ENCODE measurements around the gene ZKSCAN5.
"Not testable (repeated sequence)": the region's sequence is repeated elsewhere in the genome, so short reads cannot be mapped to it uniquely, and the experiment has no call there.

Gene ZKSCAN5

DNA sequence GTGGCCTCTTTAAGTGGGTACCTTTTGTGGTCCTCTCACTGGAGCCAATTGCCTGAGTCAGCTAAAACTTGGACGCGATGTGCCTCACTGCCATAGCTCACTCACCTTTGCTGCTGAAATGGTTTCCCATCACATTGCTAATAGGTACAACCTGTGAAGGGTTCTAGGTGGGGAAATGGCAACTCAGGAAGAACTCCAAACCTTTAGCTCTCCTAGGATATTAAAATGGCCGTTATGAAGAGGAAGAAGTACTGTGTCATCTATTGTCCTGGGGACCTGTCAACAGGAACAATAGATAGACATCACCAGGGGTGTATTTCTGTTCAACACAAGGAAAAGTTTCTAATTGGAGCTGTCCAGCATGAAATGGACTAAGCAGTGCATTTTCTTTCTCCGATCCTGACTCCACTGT, 52.7 kb downstream of the ZKSCAN5 start:
- no peak for DNase-seq

DNA sequence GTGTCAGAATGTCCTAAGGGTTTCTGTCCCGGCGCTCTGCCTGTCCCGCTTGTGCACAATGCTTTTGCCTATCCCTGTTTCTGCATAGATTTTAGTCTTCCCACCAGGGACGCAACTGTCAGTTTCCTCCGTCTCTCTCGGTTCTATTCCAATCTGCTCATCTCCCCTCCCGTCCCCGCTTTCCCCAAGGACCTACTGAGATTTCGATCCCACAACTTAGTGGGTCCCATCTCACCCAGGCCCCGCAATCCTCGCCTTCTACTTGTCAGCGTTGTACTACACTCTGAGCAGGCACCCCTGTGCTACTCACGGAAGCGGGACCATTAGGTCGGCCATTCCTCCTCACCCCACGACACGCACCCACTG, 53.5 kb downstream of the ZKSCAN5 start:
- DNase-seq: peak in 1 of 14 donors; percentile 73

GRCh38 chr7:99558306-99559174, 54.1 kb downstream of the ZKSCAN5 start, which contains the start of gene ZNF655:
Gene ZNF655 (plus strand): TSS chr7:99558642. CDS start chr7:99560560, 1,918 bp downstream.
- DNase-seq: peak; percentile 82 to 96 (median 90)

DNA sequence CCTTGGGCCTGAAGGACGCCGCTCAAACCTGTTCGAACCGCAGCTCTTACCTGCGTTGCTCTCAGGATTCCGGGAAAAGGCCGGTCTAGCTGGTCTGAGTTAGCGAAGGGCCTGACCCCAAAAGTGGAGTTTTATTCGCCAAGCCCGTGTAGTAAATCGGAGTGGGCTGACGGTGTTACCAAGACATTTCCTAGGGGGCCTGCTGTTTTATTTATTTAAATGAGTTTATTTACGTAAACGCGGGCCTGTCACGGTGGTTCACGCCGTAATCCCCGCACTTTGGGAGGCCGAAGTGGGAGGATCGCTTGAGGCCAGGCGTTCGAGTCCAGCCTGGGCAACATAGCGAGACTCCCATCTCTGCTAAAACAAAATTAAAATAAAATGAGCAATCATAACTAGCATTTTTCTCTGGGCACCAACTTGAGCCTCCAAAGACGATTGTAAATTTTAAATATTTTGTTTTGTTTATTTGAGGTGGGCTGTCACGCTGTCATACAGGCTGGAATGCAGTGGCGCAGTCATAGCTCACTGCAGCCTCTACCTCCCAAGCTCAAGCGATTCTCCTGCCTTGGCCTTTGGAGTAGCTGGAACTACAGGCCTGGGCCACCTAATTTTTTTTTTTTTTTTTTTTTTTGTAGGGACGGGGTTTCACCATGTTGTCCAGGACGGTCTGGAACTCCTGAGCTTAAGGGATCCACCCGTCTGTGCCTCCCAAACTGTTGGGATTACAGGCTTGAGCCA, 54.9 kb downstream of the ZKSCAN5 start:
- DNase-seq: peak in 1 of 14 donors; percentile 3

DNA sequence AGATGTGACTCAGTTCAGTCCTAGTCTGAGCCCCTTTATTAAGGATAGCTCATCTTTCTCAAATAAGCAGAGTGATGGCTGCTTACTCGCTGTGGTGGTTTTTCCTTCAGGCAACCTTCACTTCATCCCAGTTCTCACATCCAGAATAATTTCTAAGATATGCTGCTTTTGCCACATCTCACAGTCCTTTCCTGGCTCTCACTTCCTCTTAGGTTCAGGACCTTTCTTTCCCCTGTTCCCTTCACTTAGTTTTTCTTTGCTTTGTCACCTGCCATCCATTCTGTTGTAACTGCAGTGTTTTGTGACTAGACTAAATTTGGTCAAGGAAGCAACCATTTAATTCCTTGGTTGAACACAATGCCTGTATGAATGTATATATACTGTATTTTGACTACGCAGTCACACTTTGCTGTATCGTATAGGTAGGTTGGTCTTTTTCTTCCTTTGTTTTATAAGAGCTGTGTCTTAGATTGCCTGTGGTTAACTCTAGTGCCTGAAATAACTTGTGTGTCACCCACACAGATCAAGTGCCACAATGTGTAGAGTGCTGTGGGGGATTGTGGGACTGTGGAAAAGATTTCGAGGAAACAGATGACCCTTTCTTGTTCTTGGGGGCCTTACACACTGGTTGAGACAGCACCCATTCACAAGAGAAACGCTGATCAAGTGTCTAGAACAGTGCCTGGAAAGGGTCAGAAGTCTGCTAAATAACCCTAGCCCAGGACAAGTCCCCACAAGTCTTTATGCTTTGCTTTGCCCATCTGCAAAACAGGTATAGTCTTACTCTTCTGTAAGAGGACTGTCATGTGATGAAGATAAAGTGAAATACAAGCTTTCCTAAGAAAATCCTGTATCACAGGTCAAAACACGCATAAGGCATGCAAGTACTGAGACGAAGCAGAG, 56.6 kb downstream of the ZKSCAN5 start:
- no peak for DNase-seq

GRCh38 chr7:99561737-99562051, 57.2 kb downstream of the ZKSCAN5 start:
- DNase-seq: no peak

GRCh38 chr7:99562114-99562784, 57.8 kb downstream of the ZKSCAN5 start:
- no peak for DNase-seq

- no peak for DNase-seq
These were observed 58.4 kb downstream of the ZKSCAN5 start for GRCh38 chr7:99562832-99563231.

- DNase-seq: no peak
These were observed 59.2 kb downstream of the ZKSCAN5 start for GRCh38 chr7:99563650-99564049.

- not testable (repeated sequence) for DNase-seq
These were observed 64.3 kb downstream of the ZKSCAN5 start for GRCh38 chr7:99568770-99569169.

DNA sequence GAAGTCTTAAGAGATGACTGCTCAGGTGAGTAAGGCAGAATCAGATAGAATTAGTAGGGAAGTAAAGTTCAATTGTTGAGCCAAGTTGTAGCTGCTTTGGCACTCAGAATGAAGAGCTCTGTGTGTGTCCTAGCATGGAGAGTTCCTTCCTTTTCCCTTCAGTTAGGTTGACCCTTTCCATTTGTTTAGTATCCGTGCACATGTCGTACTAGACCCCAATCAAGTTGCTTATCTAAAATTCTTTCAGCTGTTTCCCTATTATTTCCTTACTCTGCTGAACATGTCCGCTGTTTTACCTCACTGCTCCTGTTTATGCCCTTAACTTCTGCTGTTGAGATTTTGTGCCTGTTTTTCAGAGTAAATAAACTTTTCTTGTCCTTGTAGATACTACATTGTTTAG, 67.3 kb downstream of the ZKSCAN5 start:
- no peak for DNase-seq

DNA sequence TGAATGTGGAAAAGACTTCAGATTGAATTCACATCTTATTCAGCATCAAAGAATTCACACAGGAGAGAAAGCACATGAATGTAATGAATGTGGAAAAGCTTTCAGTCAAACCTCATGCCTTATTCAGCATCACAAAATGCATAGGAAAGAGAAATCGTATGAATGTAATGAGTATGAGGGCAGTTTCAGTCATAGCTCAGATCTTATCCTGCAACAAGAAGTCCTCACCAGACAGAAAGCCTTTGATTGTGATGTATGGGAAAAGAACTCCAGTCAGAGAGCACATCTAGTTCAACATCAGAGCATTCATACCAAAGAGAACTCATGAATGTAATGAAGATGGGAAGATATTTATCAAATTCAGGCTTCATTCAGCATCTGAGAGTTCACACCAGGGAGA, 68.8 kb downstream of the ZKSCAN5 start:
- DNase-seq: no peak

DNA sequence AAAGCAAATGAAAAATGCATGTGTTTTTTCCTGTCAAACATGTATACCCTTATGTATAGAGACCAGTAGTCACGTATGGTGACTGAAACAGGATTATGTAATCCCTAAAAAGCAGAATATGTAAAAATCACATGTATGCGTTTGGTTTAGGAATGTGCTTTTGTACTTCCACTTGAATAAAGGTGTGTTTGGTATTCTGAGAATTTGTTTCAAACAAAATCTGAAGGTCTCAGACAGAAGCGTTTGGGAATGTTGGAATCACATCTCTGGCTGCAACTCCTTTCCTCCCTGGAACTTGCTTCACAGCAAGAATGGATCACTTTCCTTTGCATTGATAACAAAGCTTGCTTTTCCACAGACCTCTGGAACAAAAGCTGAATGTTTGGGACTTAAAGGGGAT, 71.8 kb downstream of the ZKSCAN5 start:
- no peak for DNase-seq

DNA sequence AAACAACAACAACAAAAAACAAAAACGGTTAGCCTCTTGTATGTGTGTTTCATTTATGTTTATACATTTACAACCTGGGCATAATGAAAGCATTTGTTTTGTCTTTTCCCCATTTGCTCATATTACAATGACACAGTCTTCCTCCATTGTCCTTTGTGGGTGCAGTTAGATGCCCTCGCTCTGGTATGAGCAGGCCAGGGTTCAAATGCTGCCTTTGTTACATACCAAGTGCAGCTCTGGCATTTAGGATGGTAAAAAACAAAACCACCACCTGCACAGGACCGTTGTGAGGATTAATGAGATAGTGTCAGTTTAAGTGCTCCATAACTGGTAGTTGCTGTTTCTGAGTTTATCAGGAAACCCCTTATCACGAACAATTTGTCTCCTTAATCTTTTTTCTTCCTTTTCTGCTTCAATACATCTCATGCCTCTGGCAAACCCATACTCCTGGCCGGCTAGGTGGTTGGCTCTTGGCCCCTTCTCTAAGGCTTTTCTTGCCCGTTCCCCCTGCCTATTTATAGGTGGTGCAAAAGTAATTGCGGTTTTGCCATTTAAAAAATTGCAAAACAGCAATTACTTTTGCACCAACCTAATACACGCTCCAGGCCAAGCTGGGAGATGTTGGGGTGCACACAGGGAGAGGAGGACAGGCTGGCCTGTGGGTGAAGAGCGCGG, 75.0 kb downstream of the ZKSCAN5 start:
- peak in 1 of 14 donors; percentile 24 for DNase-seq

DNA sequence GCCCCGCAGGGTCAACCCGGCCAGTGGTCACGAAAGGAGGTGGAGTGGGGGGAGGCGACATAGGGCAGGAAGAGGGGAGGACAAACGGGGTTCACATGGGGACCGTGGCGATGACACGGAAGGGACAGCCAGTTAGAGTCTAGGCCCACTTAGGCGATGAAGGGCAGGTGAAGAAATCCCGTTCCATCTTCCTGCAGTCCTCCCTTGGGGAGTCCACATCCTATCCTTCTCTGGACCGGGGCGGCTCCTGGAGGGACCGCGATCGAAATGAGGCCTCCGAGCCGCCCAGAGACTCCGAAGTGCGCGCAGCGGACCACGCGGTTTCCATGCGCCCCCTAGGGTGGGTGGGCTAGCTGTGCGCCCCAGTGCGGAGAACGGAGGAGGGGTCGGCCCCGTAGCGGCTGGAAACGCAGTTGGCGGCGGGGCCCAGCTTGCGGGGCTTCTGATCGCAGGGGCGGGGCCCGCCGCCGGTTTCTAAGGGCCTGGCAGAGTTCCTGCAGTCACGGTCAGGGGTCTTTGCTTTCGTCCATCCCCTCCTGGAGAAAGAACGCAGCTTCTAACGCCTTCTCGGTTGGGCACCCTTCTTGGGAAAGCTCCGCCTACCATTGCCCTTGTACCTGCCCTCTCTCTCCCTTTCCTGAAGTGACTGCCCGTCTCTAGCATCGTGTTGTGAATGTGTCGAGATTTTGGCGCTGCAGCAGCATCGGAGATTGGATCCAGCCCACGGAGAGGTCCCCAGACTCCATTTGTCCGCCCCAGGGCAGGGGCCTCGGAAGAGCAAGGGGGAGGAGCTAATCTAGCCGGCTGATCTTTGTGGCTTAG, 75.7 kb downstream of the ZKSCAN5 start:
- DNase-seq: peak in 9 of 14 donors; percentile 16 to 56 (median 34)

- DNase-seq: not testable (repeated sequence)
These were observed 76.4 kb downstream of the ZKSCAN5 start for GRCh38 chr7:99580778-99581332.
